NCI-H345 treated with DMSO at 0.1 percent for 48 hours (cell line): ENCODE measurements around the gene AMZ1.
"Not testable (repeated sequence)": the region's sequence is repeated elsewhere in the genome, so short reads cannot be mapped to it uniquely, and the experiment has no call there.

Experiments
- DNase-seq: peaks from one replicate; lab custom pipeline; 2025; ENCODE audit not compliant: unreplicated experiment; lab: John Stamatoyannopoulos, UW

Gene AMZ1

GRCh38 chr7:2689951-2690705 lies 2.1 kb downstream of the AMZ1 start:
- DNase-seq: no peak

GRCh38 chr7:2691011-2691707 lies 3.2 kb downstream of the AMZ1 start:
- DNase-seq: no peak

- DNase-seq: not testable (repeated sequence)
Observed at GRCh38 chr7:2691932-2692439, 4.0 kb downstream of the AMZ1 start.

- DNase-seq: no peak
Observed at GRCh38 chr7:2692543-2692942, 4.5 kb downstream of the AMZ1 start.

GRCh38 chr7:2693420-2694121 lies 5.6 kb downstream of the AMZ1 start:
- DNase-seq: not testable (repeated sequence)

- not testable (repeated sequence) for DNase-seq
Observed at GRCh38 chr7:2694122-2694436, 6.1 kb downstream of the AMZ1 start.

GRCh38 chr7:2698581-2699288 lies 10.7 kb downstream of the AMZ1 start:
- DNase-seq: peak; percentile 41

GRCh38 chr7:2699289-2699620 lies 11.3 kb downstream of the AMZ1 start:
- DNase-seq: no peak

- no peak for DNase-seq
Observed at GRCh38 chr7:2700141-2700850, 12.3 kb downstream of the AMZ1 start.

- DNase-seq: no peak
Observed at GRCh38 chr7:2701424-2701823, 13.4 kb downstream of the AMZ1 start.

GRCh38 chr7:2701832-2702593 lies 14.0 kb downstream of the AMZ1 start:
- no peak for DNase-seq

GRCh38 chr7:2702594-2702957 lies 14.6 kb downstream of the AMZ1 start:
- DNase-seq: no peak

GRCh38 chr7:2705371-2706096 lies 17.5 kb downstream of the AMZ1 start:
- no peak for DNase-seq

GRCh38 chr7:2706685-2707126 lies 18.7 kb downstream of the AMZ1 start:
- no peak for DNase-seq

GRCh38 chr7:2707481-2707880 lies 19.5 kb downstream of the AMZ1 start:
- DNase-seq: no peak

GRCh38 chr7:2708041-2708440 lies 20.0 kb downstream of the AMZ1 start:
- DNase-seq: no peak

GRCh38 chr7:2708547-2709310 lies 20.7 kb downstream of the AMZ1 start:
- no peak for DNase-seq

GRCh38 chr7:2709553-2710285 lies 21.7 kb downstream of the AMZ1 start:
- peak; percentile 41 for DNase-seq
